ENCODE results near the gene JUP. TPM values are rescaled to one million over a fixed set of nuclear protein-coding genes. Genes with fewer than 3 reads are reported as not detected.
A peak's percentile ranks its signal among the peaks of the same experiment; 100 is the strongest.

The JUP gene
- total and polyA plus RNA-seq, 2 of the 13 experiments (the other 11 are each of a cell fraction or from before 2014, with no cell fraction given), result 12.1 to 20.6 TPM

DNA sequence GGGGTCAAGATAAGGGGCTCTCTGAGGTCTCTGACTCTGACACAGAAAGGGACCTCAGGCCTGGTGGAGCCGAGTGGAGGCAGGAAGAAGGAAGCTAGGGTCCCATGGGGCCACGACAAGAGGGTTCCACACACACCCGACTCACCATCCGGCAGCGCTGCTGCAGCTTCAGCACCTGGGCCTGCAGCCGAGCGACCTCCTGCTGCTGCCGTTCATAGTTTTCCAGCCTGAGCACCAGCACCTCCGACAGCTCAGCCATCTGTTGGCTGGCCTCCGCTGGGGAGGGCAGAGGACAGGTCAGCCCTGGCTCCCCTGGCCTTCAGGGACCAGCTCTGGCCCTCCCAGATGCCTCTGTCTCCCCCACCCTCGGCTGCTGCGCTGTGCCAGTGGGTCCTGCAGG is 58.5 kb downstream of the JUP start:
- 14% methylated on average over 5 of the region's 12 CpGs for WGBS (ENCODE audit: low lambda C conversion rate)
- Histone ChIP-seq H3K36me3 (replicated peaks in 1 of 2; ENCODE audit: control insufficient read depth in 1 of 2, insufficient read depth in 2 of 2, low read length in 2 of 2) (no peaks in the 10 kb centered on the region), H3K27me3 (ENCODE audit: control insufficient read depth in 1 of 2, insufficient read depth in 2 of 2, low read length in 2 of 2) (peaks cover 18 to 80% of the 10 kb centered on the region in 2 experiments), H3K4me1 (ENCODE audit: insufficient read depth, low read length) (no peaks in the 10 kb centered on the region), H3K27ac (ENCODE audit: extremely low read length, insufficient read depth, low read length) (no peak overlapping the region), H2AFZ (ENCODE audit: low read length) (no peak overlapping the region), H4K20me1 (ENCODE audit: insufficient read depth, low read length) (no peaks in the 10 kb centered on the region), H3K4me2 (ENCODE audit: low read depth, low read length) (no peak overlapping the region), H3K9me3 (ENCODE audit: low read length) (no peaks in the 10 kb centered on the region), H3K4me3 (replicated peaks in 1 of 3; ENCODE audit: insufficient read depth in 1 of 3, low read depth in 2 of 3, low read length in 3 of 3) (no peak overlapping the region), H3K9ac (ENCODE audit: insufficient read depth, low read depth, low read length) (no peak overlapping the region), H3K79me2 (ENCODE audit: insufficient read depth, low read length) (no peaks in the 10 kb centered on the region)
- POLR2A ChIA-PET, result interaction anchor here (1.8 kb wide), 1 partner anchor 40 kb away, joined by 6 read pairs; the partner anchor contains the start of gene EIF1
- in situ Hi-C loops (cut with HindIII; ENCODE audit: extremely low pct_ligation_motif_present, low pct_unique_long_range_greater_than_20kb) (no loop called here), intact Hi-C loops (cut with micrococcal nuclease; ENCODE audit: unreplicated experiment) (no loop called here)
- ATAC-seq, result no peak; the same call in 1 of the 3 replicates
- no peak for FAIRE-seq
- no TSS peak for BruUV-seq (replicated peaks)
- DNase-seq (ENCODE audit: low spot score), result no peak
- TF ChIP-seq, protein P1, sequence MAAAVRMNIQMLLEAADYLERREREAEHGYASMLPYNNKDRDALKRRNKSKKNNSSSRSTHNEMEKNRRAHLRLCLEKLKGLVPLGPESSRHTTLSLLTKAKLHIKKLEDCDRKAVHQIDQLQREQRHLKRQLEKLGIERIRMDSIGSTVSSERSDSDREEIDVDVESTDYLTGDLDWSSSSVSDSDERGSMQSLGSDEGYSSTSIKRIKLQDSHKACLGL (CRISPR knock-in tag; IDR thresholded peaks at IDR 0.05), result no peak
- TF ChIP-seq MYC (CRISPR knock-in tag; IDR thresholded peaks at IDR 0.05; ENCODE audit: borderline replicate concordance), result 0 out of 2 replicates have a peak, but pooled peaks have one; percentile 18
- CTCF ChIA-PET (ENCODE audit: low intra/inter-chr PET ratio, low total read pairs), result no interaction called here

DNA sequence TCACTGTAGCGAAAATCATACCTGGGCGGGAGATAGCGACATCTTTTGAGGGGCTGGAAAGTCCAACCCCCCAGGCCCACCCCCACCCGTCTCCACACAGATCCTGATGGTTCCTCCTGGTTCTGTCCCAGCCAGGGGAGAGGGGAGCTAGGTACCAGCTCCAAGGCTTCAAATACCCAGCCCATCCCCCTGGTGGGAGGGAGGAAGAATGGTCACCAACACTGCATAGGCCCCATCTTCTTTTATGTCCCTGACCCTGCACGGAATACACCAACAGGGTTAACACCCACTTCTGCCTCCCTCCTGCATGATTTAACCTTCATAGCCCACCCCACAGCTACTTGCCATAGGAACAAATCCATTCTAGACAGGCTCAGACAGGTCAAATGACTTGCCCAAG is 61.4 kb downstream of the JUP start:
- H3K9ac ChIP-seq (ENCODE audit: insufficient read depth, low read depth, low read length), result no peak overlapping the region
- no peaks in the 10 kb centered on the region for H3K36me3 ChIP-seq (replicated peaks in 1 of 2; ENCODE audit: control insufficient read depth in 1 of 2, insufficient read depth in 2 of 2, low read length in 2 of 2)
- DNase-seq (ENCODE audit: low spot score) (no peak), ATAC-seq (peak; percentile 63), FAIRE-seq (no peak)
- H3K4me1 ChIP-seq (ENCODE audit: insufficient read depth, low read length), result no peaks in the 10 kb centered on the region
- TF ChIP-seq ZNF431 (CRISPR knock-in tag; IDR thresholded peaks at IDR 0.05; ENCODE audit: borderline replicate concordance, low read depth), result no peak
- TF ChIP-seq MIXL1 (CRISPR knock-in tag; IDR thresholded peaks at IDR 0.05), result no peak
- no peak for TF ChIP-seq TEAD3 (CRISPR knock-in tag; optimal IDR thresholded peaks at IDR 0.05; ENCODE audit: borderline replicate concordance)
- no peak for TF ChIP-seq ZNF256 (CRISPR knock-in tag; conservative IDR thresholded peaks at IDR 0.05)
- no peak for TF ChIP-seq MTA1 (CRISPR knock-in tag; IDR thresholded peaks at IDR 0.05; ENCODE audit: borderline replicate concordance)
- no peak for TF ChIP-seq REL (CRISPR knock-in tag; conservative IDR thresholded peaks at IDR 0.05)
- TF ChIP-seq, protein P2, sequence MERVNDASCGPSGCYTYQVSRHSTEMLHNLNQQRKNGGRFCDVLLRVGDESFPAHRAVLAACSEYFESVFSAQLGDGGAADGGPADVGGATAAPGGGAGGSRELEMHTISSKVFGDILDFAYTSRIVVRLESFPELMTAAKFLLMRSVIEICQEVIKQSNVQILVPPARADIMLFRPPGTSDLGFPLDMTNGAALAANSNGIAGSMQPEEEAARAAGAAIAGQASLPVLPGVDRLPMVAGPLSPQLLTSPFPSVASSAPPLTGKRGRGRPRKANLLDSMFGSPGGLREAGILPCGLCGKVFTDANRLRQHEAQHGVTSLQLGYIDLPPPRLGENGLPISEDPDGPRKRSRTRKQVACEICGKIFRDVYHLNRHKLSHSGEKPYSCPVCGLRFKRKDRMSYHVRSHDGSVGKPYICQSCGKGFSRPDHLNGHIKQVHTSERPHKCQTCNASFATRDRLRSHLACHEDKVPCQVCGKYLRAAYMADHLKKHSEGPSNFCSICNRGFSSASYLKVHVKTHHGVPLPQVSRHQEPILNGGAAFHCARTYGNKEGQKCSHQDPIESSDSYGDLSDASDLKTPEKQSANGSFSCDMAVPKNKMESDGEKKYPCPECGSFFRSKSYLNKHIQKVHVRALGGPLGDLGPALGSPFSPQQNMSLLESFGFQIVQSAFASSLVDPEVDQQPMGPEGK (CRISPR knock-in tag; IDR thresholded peaks at IDR 0.05), result no peak
- TF ChIP-seq, protein P3, sequence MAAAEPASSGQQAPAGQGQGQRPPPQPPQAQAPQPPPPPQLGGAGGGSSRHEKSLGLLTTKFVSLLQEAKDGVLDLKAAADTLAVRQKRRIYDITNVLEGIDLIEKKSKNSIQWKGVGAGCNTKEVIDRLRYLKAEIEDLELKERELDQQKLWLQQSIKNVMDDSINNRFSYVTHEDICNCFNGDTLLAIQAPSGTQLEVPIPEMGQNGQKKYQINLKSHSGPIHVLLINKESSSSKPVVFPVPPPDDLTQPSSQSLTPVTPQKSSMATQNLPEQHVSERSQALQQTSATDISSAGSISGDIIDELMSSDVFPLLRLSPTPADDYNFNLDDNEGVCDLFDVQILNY (CRISPR knock-in tag; conservative IDR thresholded peaks at IDR 0.05), result no peak
- no peak for TF ChIP-seq ZSCAN21 (CRISPR knock-in tag; IDR thresholded peaks at IDR 0.05; ENCODE audit: borderline replicate concordance)
- in situ Hi-C loops (cut with HindIII; ENCODE audit: extremely low pct_ligation_motif_present, low pct_unique_long_range_greater_than_20kb), result no loop called here
- BruUV-seq (replicated peaks), result no TSS peak
- peaks cover 10 to 62% of the 10 kb centered on the region in 2 experiments; a peak in 4 of 5 replicates for H3K27me3 ChIP-seq (ENCODE audit: control insufficient read depth in 1 of 2, insufficient read depth in 2 of 2, low read length in 2 of 2)
- H2AFZ ChIP-seq (ENCODE audit: low read length), result no peak overlapping the region
- H3K4me2 ChIP-seq (ENCODE audit: low read depth, low read length), result no peak overlapping the region
- no peak overlapping the region for H3K4me3 ChIP-seq (replicated peaks in 1 of 3; ENCODE audit: insufficient read depth in 1 of 3, low read depth in 2 of 3, low read length in 3 of 3)
- H3K79me2 ChIP-seq (ENCODE audit: insufficient read depth, low read length), result no peaks in the 10 kb centered on the region
- H3K9me3 ChIP-seq (ENCODE audit: low read length), result no peaks in the 10 kb centered on the region
- 15% methylated on average over 5 of the region's 5 CpGs for WGBS (ENCODE audit: low lambda C conversion rate)
- POLR2A ChIA-PET, result interaction anchor here (1.0 to 1.8 kb wide), 2 partner anchors 35 to 37 kb away, joined by 5 to 8 read pairs; no protein-coding TSS in a partner anchor
- CTCF ChIA-PET (ENCODE audit: low intra/inter-chr PET ratio, low total read pairs), result no interaction called here
- no peaks in the 10 kb centered on the region for H4K20me1 ChIP-seq (ENCODE audit: insufficient read depth, low read length)
- intact Hi-C loops (cut with micrococcal nuclease; ENCODE audit: unreplicated experiment), result no loop called here
- H3K27ac ChIP-seq (ENCODE audit: extremely low read length, insufficient read depth, low read length), result no peak overlapping the region
